Hindlimb muscle (tissue), 1 donor: ENCODE results near the gene MMP11. TPM values are rescaled to one million over a fixed set of nuclear protein-coding genes. Genes with fewer than 3 reads are reported as not detected.

Experiments
- DNase-seq: peaks from one replicate; pipeline ENCODE4 v3.0.0-alpha.2; 2013
- polyA plus RNA-seq: library from polyadenylated mRNA; unstranded; fragments of 120-200 nt; gene quantifications from one replicate; pipeline ENCODE4 v1.2.1, GENCODE V29; 2013; ENCODE audit not compliant: insufficient read length

MMP11 gene
- polyA plus RNA-seq, 1 donor: 8.2 TPM

DNA sequence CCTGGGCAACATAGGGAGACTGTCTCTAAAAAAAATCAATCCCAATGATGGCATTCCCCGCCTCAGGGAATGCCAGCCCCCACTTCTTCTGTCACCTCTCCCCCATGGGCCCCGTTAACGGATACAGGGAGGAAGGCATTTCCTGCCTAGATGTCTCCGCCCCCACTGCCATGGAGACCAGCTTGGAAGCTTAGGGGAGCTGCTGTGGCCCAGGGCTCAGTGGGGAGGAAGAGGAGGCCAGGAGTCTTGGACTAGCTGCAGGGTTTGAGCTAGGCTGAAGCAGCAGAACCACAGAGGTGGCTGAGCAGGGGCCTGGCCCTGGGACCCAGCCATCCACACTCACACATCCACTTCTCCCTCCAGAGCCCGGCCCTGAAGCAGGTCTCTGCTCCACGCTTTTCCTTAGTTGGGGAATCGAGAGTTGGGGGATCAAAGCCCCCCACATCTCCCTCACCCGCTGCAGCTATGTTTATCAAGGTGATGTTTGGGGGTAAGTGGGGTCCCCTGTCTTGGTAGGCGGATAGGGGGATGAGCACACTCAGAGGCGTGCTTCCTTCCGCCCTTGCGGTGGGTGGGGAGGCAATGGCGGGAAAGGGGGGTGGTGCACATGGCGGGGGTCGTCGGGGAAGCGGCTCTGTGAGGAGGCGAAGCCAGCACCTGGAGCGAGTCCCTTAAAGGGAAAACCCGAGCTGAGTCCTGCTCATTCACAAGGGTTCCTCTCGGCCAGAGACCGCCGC lies 9.6 kb upstream of the MMP11 start, which contains the start of gene C22orf15:
Gene C22orf15, plus strand, starts transcription at position 149 of the 737 bp plus-strand sequence. Its CDS starts 317 bp downstream, at position 466.
- DNase-seq: no peak

DNA sequence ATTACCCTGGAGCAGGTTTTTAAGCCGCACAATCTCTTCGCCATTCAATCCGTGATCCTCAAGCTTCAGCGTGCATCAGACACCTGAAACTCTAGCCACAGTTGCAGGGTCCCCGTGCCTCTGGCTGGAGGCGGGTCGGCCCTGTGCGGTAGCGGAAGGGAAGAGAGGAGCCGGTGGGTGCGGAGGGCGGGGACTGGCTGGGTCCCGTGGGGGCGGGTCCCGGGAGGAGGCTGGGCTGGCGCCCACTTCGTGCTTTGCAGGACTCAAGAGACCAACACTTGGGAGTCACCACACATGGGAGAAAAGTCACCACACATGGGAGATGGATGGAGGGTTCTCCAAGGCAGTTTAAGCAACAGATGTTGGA lies 9.1 kb upstream of the MMP11 start:
- DNase-seq: no peak

DNA sequence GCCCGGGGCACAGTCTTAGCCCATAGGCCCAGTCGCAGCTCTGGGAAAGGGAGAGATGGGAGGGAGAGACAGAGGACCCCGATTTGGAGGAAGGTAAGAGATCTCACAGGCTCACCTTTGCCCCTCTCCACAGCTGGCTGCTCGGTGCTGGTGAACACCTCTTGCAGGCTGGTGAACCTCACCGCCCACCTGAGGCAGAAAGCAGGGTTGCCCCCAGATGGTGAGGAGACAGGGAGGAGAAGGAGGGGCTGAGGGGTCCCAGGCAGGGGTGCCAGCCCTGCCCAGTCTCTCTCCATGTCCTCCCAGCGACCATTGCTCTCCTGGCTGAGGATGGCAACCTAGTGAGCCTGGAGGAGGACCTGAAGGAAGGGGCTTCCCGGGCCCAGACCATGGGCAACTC lies 8.7 kb upstream of the MMP11 start:
- DNase-seq: no peak

DNA sequence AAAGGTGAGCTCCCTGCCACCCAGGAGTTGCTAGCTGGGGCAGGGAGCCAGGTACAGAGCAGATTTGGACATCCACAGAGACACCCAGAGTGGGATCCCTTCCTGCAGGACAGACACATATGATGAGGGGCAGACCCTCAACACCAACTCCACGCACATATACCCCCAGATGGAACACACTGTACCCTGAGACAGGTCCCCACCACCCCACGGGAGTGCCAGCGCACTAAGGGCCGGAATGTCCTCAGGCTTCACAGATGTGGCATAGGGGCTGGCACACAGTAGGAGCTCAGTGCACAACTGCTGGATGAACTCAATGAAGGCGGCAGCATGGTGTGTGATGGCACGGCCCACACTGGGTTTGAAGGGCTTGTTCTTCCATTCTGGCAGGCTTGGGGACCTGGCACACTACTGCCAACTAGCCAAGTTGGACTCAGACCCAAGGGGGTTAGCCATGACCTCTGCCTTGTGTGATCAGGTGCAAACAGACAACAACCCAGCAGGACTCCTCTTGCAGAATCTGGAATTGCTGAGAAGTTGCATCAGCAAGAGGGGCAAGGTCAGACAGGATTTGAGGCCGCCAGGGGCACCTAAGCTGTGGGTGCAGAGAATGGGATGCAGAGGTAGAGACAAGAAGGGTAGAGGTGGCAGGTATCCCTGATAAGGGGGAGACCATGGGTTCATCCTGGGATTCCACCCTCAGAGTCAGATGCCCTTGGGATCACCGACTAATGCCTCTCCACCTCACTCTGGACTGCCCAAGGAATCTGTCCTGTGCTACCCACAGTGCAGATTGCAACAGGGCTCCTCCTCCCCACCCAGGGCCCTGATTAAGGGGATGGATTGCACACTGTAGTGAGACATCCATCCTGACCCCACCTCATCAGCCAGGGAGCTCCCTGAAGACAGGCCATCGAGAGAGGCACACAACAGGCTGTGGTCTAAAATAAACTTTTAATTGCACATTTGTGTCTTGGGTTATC lies 7.5 kb upstream of the MMP11 start:
- no peak for DNase-seq

- no peak for DNase-seq
Observed at GRCh38 chr22:23767303-23767672, 5.4 kb upstream of the MMP11 start.

- DNase-seq: peak; percentile 81
Observed at GRCh38 chr22:23767673-23768548, 4.7 kb upstream of the MMP11 start, which contains the start of gene CHCHD10. Gene CHCHD10, minus strand, starts transcription at chr22:23767972. Its CDS starts 98 bp downstream, at chr22:23767874.

GRCh38 chr22:23769321-23769965 lies 3.2 kb upstream of the MMP11 start:
- DNase-seq: no peak

DNA sequence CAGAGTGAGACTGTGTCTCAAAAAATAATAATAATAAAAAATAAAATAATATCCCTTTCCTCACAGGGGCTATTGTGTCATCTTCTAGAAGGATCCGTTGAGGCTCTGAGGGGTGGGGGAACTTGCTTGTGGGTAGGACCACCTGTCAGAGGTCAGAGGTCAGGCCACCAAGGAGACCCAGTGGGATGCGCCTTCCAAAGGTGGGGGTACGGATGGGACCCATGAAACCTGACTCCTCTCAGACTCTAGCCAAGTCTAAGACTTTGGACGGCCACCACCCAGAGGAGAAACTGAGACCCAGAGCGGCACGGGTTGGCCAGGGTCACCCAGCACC lies 367 bp upstream of the MMP11 start:
- DNase-seq: no peak

DNA sequence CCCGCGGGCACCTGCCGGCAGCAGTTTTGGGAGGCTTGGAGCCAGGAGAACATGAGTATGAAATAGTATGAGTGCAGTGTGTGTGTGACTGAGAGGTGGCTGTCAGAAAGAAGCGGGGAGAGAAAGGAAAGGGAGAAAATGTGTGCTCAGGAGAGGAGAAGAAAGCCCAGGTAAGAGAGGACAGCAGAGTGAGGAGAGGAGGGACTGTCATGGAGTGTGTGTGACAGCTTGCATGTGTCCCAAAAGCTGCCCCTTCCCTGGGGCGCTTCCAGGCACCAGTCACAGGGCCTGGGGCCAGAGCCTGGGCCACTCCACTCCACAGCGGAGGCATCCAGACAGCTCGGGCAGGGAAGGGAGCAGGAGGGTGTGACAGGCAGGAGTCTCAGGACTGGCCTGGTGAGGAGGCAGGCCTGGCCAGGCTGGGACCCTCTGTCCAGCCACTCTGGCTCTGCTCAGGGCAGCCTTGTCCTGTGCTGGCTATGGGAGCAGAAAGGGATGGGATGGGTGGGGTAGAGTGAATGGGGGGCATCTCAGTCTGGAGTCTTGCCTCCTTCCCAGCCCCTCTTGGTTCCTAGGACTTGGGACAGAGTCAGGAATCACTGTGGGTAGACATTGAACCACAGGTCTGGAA lies 949 bp downstream of the MMP11 start:
- DNase-seq: no peak

GRCh38 chr22:23774114-23774921 lies 1.7 kb downstream of the MMP11 start:
- no peak for DNase-seq

DNA sequence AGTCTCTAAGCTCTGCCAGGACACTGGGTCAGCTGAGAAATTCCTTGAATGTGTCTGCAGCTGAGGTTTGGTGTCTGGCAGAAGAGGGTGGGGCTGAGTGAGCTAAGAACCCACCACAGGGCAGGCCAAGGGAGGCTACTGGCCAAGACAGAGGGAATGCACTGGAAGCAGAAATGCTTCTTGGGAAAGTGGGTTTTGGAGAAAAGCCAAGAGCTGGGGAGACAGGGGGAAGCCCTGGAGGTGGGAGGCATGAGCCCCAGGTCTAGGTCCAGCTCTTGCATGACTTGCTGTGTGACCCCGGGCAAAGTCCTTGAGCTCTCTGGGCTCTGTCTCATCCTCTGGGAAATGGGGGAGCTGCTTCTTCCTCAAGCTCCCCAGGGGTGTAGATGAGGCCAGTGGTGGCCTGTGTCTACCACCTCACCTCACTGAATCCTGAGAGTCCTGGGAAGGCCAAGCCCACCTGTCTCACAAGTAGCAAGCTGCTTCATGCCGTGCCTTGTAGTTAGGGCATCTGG lies 2.3 kb downstream of the MMP11 start:
- no peak for DNase-seq

GRCh38 chr22:23775779-23776375 lies 3.2 kb downstream of the MMP11 start:
- no peak for DNase-seq

DNA sequence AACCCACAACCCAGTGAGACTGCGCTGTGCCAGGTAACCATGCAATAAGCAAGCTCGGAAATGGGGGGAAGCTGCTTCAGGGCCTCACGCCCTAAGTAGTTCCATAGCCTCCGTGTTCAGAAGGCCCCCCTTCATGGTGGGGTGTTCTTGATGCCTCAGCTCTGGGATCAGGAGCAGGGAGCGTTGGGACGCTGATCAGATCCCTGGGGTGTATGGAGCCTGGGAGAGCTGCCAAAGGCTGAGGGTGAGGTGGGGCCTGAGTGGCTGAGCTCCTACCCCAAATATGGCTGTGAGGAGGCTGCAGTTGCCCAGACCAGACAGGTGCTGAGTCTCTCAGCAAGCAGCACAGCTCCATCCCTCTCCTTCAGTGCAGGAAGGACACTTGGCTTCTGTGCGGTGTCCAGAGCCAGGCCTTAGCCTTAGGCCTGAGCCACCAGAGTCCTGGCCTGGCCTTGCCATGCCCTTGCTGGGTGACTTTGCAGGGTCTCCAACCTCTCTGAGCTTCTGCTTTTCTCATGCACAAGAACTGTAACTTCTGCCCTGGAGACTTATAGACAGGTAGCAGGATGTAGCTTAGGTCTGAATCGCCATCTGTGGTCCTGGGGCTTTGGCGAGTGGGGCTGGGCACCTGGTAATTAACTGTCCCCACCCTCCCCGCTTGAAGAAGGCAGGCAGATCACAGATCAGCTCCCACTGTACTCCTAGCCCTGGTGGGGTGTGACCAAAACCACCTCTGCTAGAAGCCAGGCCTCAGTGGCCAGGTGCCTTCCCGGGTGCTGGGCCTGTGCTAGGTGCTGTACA lies 5.3 kb downstream of the MMP11 start:
- DNase-seq: no peak

DNA sequence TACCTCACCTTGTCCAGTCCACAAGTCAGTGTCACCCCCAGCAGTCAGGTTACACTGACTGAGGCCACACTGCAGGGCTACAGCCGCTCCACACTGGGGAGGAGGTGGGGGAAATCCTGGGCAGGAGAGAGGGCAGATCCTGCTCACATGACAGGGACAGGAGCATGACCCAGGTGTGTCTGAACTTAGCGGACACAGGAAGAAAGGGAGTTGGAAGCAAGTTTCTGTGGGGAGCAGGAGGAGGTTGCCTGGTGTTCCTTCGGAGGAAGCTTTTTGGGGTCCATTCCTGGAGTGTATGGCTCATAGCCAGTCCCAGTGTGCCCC lies 5.9 kb downstream of the MMP11 start:
- no peak for DNase-seq

- no peak for DNase-seq
Observed at GRCh38 chr22:23779083-23779482, 6.4 kb downstream of the MMP11 start.

- no peak for DNase-seq
Observed at GRCh38 chr22:23779731-23780130, 7.1 kb downstream of the MMP11 start.

DNA sequence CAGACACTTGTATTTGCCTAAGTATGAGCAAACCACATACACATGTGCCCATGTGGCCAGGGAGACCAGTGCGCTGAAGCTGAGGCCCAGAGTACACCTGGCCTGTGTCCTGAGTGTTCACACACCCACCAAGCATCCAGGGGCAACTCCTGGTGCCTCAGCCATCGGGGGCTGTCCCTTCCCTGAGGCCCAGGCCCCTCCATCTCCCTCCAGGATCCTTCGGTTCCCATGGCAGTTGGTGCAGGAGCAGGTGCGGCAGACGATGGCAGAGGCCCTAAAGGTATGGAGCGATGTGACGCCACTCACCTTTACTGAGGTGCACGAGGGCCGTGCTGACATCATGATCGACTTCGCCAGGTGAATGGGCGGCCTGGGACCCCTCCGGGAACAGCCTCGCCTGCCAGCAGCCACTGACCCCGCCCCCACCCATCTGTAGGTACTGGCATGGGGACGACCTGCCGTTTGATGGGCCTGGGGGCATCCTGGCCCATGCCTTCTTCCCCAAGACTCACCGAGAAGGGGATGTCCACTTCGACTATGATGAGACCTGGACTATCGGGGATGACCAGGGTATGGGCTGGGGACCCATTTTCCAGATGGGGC lies 7.6 kb downstream of the MMP11 start:
- no peak for DNase-seq

- DNase-seq: no peak
Observed at GRCh38 chr22:23781065-23781464, 8.4 kb downstream of the MMP11 start.
